Aorta (tissue), 5 donors: ENCODE measurements around the gene LARGE1. TPM values are rescaled to one million over a fixed set of nuclear protein-coding genes. Genes with fewer than 3 reads are reported as not detected.

Experiments
- ATAC-seq: fragments of 200-7000 bp; cut with Tn5 transposase; one replicate; pipeline ENCODE4 v1.9.1; 2022; ENCODE audit warnings: moderate library complexity; ENCODE audit not compliant: low FRiP score
- DNase-seq, 2 donors: peaks; one replicate each; pipeline ENCODE4 v3.0.0-alpha.2; 2020
- H3K27ac ChIP-seq, 2 donors: one replicate each; pipeline ENCODE4 v1.5.1; 2013; ENCODE audit warnings: low read length in 2 of 2, mild to moderate bottlenecking in 2 of 2, moderate library complexity in 2 of 2, control low read depth in 1 of 2, inconsistent platforms in 1 of 2, low read depth in 1 of 2
- H3K27me3 ChIP-seq, 2 donors: one replicate each; pipeline ENCODE4 v1.6.1; 2013; ENCODE audit warnings: control low read depth in 1 of 2, low read length in 1 of 2, mild to moderate bottlenecking in 1 of 2, moderate library complexity in 1 of 2; ENCODE audit not compliant: insufficient read depth in 2 of 2, control insufficient read depth in 1 of 2
- H3K36me3 ChIP-seq, 2 donors: one replicate each; pipeline ENCODE4 v1.6.1; 2013; ENCODE audit warnings: control low read depth in 1 of 2, low read length in 1 of 2, mild to moderate bottlenecking in 1 of 2; ENCODE audit not compliant: insufficient read depth in 2 of 2, control insufficient read depth in 1 of 2
- H3K4me1 ChIP-seq, 2 donors: one replicate each; pipeline ENCODE4 v1.6.1; 2013; ENCODE audit warnings: low read length in 2 of 2, control low read depth in 1 of 2, mild to moderate bottlenecking in 1 of 2, moderate library complexity in 1 of 2; ENCODE audit not compliant: insufficient read depth in 2 of 2, control insufficient read depth in 1 of 2
- H3K4me3 ChIP-seq, 2 donors: one replicate each; pipeline ENCODE4 v1.5.1; 2013; ENCODE audit warnings: low read length in 2 of 2, control low read depth in 1 of 2, mild to moderate bottlenecking in 1 of 2
- H3K9me3 ChIP-seq: one replicate; pipeline ENCODE4 v1.6.1; 2013; ENCODE audit warnings: mild to moderate bottlenecking, low read length; ENCODE audit not compliant: control insufficient read depth
- WGBS, 2 donors: extraction: QIAGEN DNeasy Blood & Tissue Kit; methylation state at CpG; one replicate each; pipeline ENCODE4 v1.1.7; 2013; 5-methylcytosine and 5-hydroxymethylcytosine counted together
- intact Hi-C, 2 donors: fragments of 100-400 bp; cut with DNase I; formaldehyde crosslinking; loops; one replicate each; pipeline versions ENCODE4 v1.14.2 to v1.15.0; 2022
- polyA plus RNA-seq, 2 donors: library from polyadenylated mRNA; stranded (reverse); fragments of 200-250 nt; gene quantifications; one replicate each; pipeline ENCODE4 v1.2.3, GENCODE V29; 2013
- total RNA-seq, 2 donors: library from RNA; stranded (reverse); fragmentation: NEBNext Ultra II Directional; extraction: Animal tissue kit (Norgen Biotek cat#: 25700); gene quantifications; one replicate each; pipeline ENCODE4 v1.2.1, GENCODE V29; 2021
- donor health status: healthy with polysubstance abuse.
- donor health status: Bipolar disorder and iron deficiency.
- donor health status: DM: no; HTN: no; CAD: no.
- donor health status: DM: no; HTN: no; CAD: no.
- donor health status: DM: yes; HTN: yes; CAD: no.

LARGE1 gene
- total and polyA plus RNA-seq, 4 donors, result 2.6 to 52.5 (median 24.0) TPM

GRCh38 chr22:33776491-33776890, 143.8 kb downstream of the LARGE1 start:
- Histone ChIP-seq H3K27me3 (no peaks in the 10 kb centered on the region), H3K36me3 (no peaks in the 10 kb centered on the region), H3K27ac (no peak overlapping the region), H3K4me1 (no peaks in the 10 kb centered on the region), H3K4me3 (no peak overlapping the region), H3K9me3 (no peaks in the 10 kb centered on the region)
- 74 to 79% methylated on average over 7 of the region's 7 CpGs for WGBS, 2 donors
- DNase-seq, result no peak
- no peak for ATAC-seq
- intact Hi-C loops, result no loop called here

- no peaks in the 10 kb centered on the region for H3K4me1 ChIP-seq
- DNase-seq, result no peak
- intact Hi-C loops, result no loop called here
- H3K36me3 ChIP-seq, result no peaks in the 10 kb centered on the region
- no peak overlapping the region for H3K4me3 ChIP-seq
- no peak overlapping the region for H3K27ac ChIP-seq
- no peaks in the 10 kb centered on the region for H3K27me3 ChIP-seq
- H3K9me3 ChIP-seq, result no peaks in the 10 kb centered on the region
- ATAC-seq, result no peak
- WGBS, 2 donors, result 82 to 91% methylated on average over 6 of the region's 6 CpGs
Measured at GRCh38 chr22:33774781-33775180, 145.5 kb downstream of the LARGE1 start.

- intact Hi-C loops, result no loop called here
- no peak overlapping the region for H3K27ac ChIP-seq
- DNase-seq (no peak), ATAC-seq (no peak)
- WGBS, 2 donors, result 76 to 79% methylated on average over 6 of the region's 6 CpGs
- H3K27me3 ChIP-seq, result no peaks in the 10 kb centered on the region
- no peaks in the 10 kb centered on the region for H3K36me3 ChIP-seq
- H3K4me3 ChIP-seq, result no peak overlapping the region
- no peaks in the 10 kb centered on the region for H3K9me3 ChIP-seq
- no peaks in the 10 kb centered on the region for H3K4me1 ChIP-seq
Measured at GRCh38 chr22:33772745-33773144, 147.5 kb downstream of the LARGE1 start.

GRCh38 chr22:33771136-33771535, 149.1 kb downstream of the LARGE1 start:
- 92 to 94% methylated on average over 4 of the region's 4 CpGs for WGBS, 2 donors
- intact Hi-C loops, result no loop called here
- no peaks in the 10 kb centered on the region for H3K36me3 ChIP-seq

GRCh38 chr22:33770723-33771122, 149.6 kb downstream of the LARGE1 start:
- intact Hi-C loops, result no loop called here
- Histone ChIP-seq H3K27ac (no peak overlapping the region), H3K36me3 (no peaks in the 10 kb centered on the region), H3K4me3 (no peak overlapping the region), H3K27me3 (no peaks in the 10 kb centered on the region), H3K4me1 (no peaks in the 10 kb centered on the region), H3K9me3 (no peaks in the 10 kb centered on the region)
- ATAC-seq (no peak), DNase-seq (no peak)
- WGBS, 2 donors, result 92 to 94% methylated on average over 3 of the region's 3 CpGs

More at GRCh38 chr22:33771136-33771535, 149.1 kb downstream of the LARGE1 start:
- Histone ChIP-seq H3K4me3 (no peak overlapping the region), H3K27me3 (no peaks in the 10 kb centered on the region), H3K9me3 (no peaks in the 10 kb centered on the region), H3K27ac (no peak overlapping the region), H3K4me1 (no peaks in the 10 kb centered on the region)
- DNase-seq (no peak), ATAC-seq (no peak)

- H3K27ac ChIP-seq, result no peak overlapping the region
- intact Hi-C loops, result no loop called here
- ATAC-seq, result no peak
Measured at GRCh38 chr22:33766091-33766490, 154.2 kb downstream of the LARGE1 start.

GRCh38 chr22:33758961-33759360, 161.3 kb downstream of the LARGE1 start:
- peaks cover 0 to under 1% of the 10 kb centered on the region in 2 donors for H3K4me1 ChIP-seq
- H3K4me3 ChIP-seq, result no peak overlapping the region
- DNase-seq (no peak), ATAC-seq (no peak)
- H3K9me3 ChIP-seq, result no peaks in the 10 kb centered on the region
- H3K27me3 ChIP-seq, result no peaks in the 10 kb centered on the region
- H3K36me3 ChIP-seq, result no peaks in the 10 kb centered on the region
- intact Hi-C loops, result no loop called here
- no peak overlapping the region for H3K27ac ChIP-seq

More at GRCh38 chr22:33766091-33766490, 154.2 kb downstream of the LARGE1 start:
- H3K4me3 ChIP-seq, result no peak overlapping the region
- H3K9me3 ChIP-seq, result no peaks in the 10 kb centered on the region
- no peaks in the 10 kb centered on the region for H3K27me3 ChIP-seq
- no peak for DNase-seq
- 89 to 92% methylated on average over 7 of the region's 7 CpGs for WGBS, 2 donors
- peaks cover 0 to 2% of the 10 kb centered on the region in 2 donors for H3K4me1 ChIP-seq
- no peaks in the 10 kb centered on the region for H3K36me3 ChIP-seq

- no peak overlapping the region for H3K4me3 ChIP-seq
- ATAC-seq (no peak), DNase-seq (no peak)
- H3K27me3 ChIP-seq, result no peaks in the 10 kb centered on the region
- WGBS, 2 donors, result 62 to 69% methylated on average over 9 of the region's 9 CpGs
- H3K36me3 ChIP-seq, result no peaks in the 10 kb centered on the region
- no peak overlapping the region for H3K27ac ChIP-seq
- intact Hi-C loops, result no loop called here
- H3K4me1 ChIP-seq, result no peaks in the 10 kb centered on the region
- no peaks in the 10 kb centered on the region for H3K9me3 ChIP-seq
Measured at GRCh38 chr22:33757802-33758483, 162.3 kb downstream of the LARGE1 start.

- no peak for ATAC-seq
Measured at GRCh38 chr22:33757041-33757801, 163.1 kb downstream of the LARGE1 start.

More at GRCh38 chr22:33757041-33757801, 163.1 kb downstream of the LARGE1 start:
- Histone ChIP-seq H3K27ac (no peak overlapping the region), H3K4me1 (no peaks in the 10 kb centered on the region), H3K36me3 (no peaks in the 10 kb centered on the region), H3K9me3 (no peaks in the 10 kb centered on the region), H3K27me3 (no peaks in the 10 kb centered on the region), H3K4me3 (no peak overlapping the region)
- DNase-seq, result no peak
- WGBS, 2 donors, result 66 to 67% methylated on average over 15 of the region's 15 CpGs
- intact Hi-C loops, result no loop called here
